Liver (tissue), 9 donors: ENCODE results near the gene TBC1D12. TPM values are rescaled to one million over a fixed set of nuclear protein-coding genes. Genes with fewer than 3 reads are reported as not detected.

Experiments
- DNase-seq: peaks from one replicate; pipeline ENCODE4 v3.0.0-alpha.2; 2017; ENCODE audit warnings: low spot score
- H3K27ac ChIP-seq, 2 donors: one replicate each; pipeline ENCODE4 v1.7.0; 2013; ENCODE audit warnings: inconsistent platforms in 2 of 2, low read length in 2 of 2, control low read depth in 1 of 2, low read depth in 1 of 2, mild to moderate bottlenecking in 1 of 2
- H3K27me3 ChIP-seq, 4 donors: one replicate each; pipeline versions ENCODE4 v1.6.1 to v1.7.0; 2013; ENCODE audit warnings: low read length in 3 of 4, inconsistent platforms in 1 of 4, mild to moderate bottlenecking in 1 of 4, moderate library complexity in 1 of 4; ENCODE audit not compliant: control insufficient read depth in 4 of 4, insufficient read depth in 4 of 4
- H3K36me3 ChIP-seq, 4 donors: one replicate each; pipeline versions ENCODE4 v1.6.1 to v1.7.0; 2013; ENCODE audit warnings: low read length in 3 of 4, mild to moderate bottlenecking in 3 of 4, low read depth in 1 of 4, moderate library complexity in 1 of 4; ENCODE audit not compliant: control insufficient read depth in 4 of 4, insufficient read depth in 3 of 4
- H3K4me1 ChIP-seq, 4 donors: one replicate each; pipeline versions ENCODE4 v1.6.1 to v1.7.0; 2013; ENCODE audit warnings: low read length in 3 of 4, mild to moderate bottlenecking in 3 of 4, moderate library complexity in 1 of 4; ENCODE audit not compliant: control insufficient read depth in 4 of 4, insufficient read depth in 4 of 4
- H3K4me3 ChIP-seq, 3 donors: one replicate each; pipeline versions ENCODE4 v1.6.1 to v1.7.0; 2013; ENCODE audit warnings: low read length in 3 of 3, control low read depth in 1 of 3, low read depth in 1 of 3, mild to moderate bottlenecking in 1 of 3
- H3K9ac ChIP-seq, 2 donors: one replicate each; pipeline ENCODE4 v1.7.0; 2013; ENCODE audit warnings: low read length in 2 of 2, mild to moderate bottlenecking in 2 of 2, moderate library complexity in 2 of 2, control low read depth in 1 of 2, low read depth in 1 of 2
- H3K9me3 ChIP-seq, 4 donors: one replicate each; pipeline versions ENCODE4 v1.6.1 to v1.7.0; 2013; ENCODE audit warnings: low read length in 3 of 4; ENCODE audit not compliant: control insufficient read depth in 4 of 4
- ATF3 ChIP-seq: IDR thresholded peaks from 2 replicates; pipeline ENCODE4 v1.6.1; 2016; ENCODE audit warnings: antibody characterized with exemption
- CTCF ChIP-seq: fragments of 150-350 bp; IDR thresholded peaks from 2 replicates; pipeline ENCODE4 v1.5.1; 2017; ENCODE audit warnings: improper control_type of control experiment, low read depth, low read length; ENCODE audit not compliant: missing input control
- EGR1 ChIP-seq, 2 donors: IDR thresholded peaks; 2 replicates each; pipeline ENCODE4 v1.6.1; 2016 to 2018; ENCODE audit warnings: antibody characterized with exemption in 2 of 2, low read depth in 2 of 2
- FOXA1 ChIP-seq: IDR thresholded peaks from 2 replicates; pipeline ENCODE4 v1.6.1; 2016; ENCODE audit warnings: antibody characterized with exemption
- FOXA2 ChIP-seq: IDR thresholded peaks from 2 replicates; pipeline ENCODE4 v1.6.1; 2016; ENCODE audit warnings: antibody characterized with exemption
- GABPA ChIP-seq, 2 donors: IDR thresholded peaks in 1 of 2; conservative IDR thresholded peaks in 1 of 2; 2 replicates each; pipeline ENCODE4 v1.6.1; 2016; ENCODE audit warnings: antibody characterized with exemption in 2 of 2, mild to moderate bottlenecking in 1 of 2, moderate library complexity in 1 of 2
- HNF4A ChIP-seq, 2 donors: conservative IDR thresholded peaks; 2 replicates each; pipeline ENCODE4 v1.6.1; 2016; ENCODE audit warnings: antibody characterized with exemption in 2 of 2, mild to moderate bottlenecking in 2 of 2
- HNF4G ChIP-seq: IDR thresholded peaks from 2 replicates; pipeline ENCODE4 v1.6.1; 2016; ENCODE audit warnings: antibody characterized with exemption
- JUND ChIP-seq, 2 donors: IDR thresholded peaks; 2 replicates each; pipeline ENCODE4 v1.6.1; 2016; ENCODE audit warnings: antibody characterized with exemption in 2 of 2
- MAX ChIP-seq: IDR thresholded peaks from 2 replicates; pipeline ENCODE4 v1.6.1; 2016; ENCODE audit warnings: antibody characterized with exemption
- NR2F2 ChIP-seq: IDR thresholded peaks from 2 replicates; pipeline ENCODE4 v1.6.1; 2016; ENCODE audit warnings: antibody characterized with exemption
- RAD21 ChIP-seq, 2 donors: IDR thresholded peaks; 2 replicates each; pipeline ENCODE4 v1.6.1; 2016; ENCODE audit warnings: antibody characterized with exemption in 2 of 2, mild to moderate bottlenecking in 2 of 2
- REST ChIP-seq: IDR thresholded peaks from 2 replicates; pipeline ENCODE4 v1.6.1; 2016; ENCODE audit warnings: antibody characterized with exemption, mild to moderate bottlenecking
- RXRA ChIP-seq, 2 donors: IDR thresholded peaks; 2 replicates each; pipeline ENCODE4 v1.6.1; 2017 to 2018; ENCODE audit warnings: antibody characterized with exemption in 2 of 2, mild to moderate bottlenecking in 1 of 2
- SP1 ChIP-seq: IDR thresholded peaks from 2 replicates; pipeline ENCODE4 v1.6.1; 2018; ENCODE audit warnings: antibody characterized with exemption, mild to moderate bottlenecking
- TAF1 ChIP-seq: conservative IDR thresholded peaks from 2 replicates; pipeline ENCODE4 v1.6.1; 2016; ENCODE audit warnings: antibody characterized with exemption, mild to moderate bottlenecking
- YY1 ChIP-seq: IDR thresholded peaks from 2 replicates; pipeline ENCODE4 v1.6.1; 2016; ENCODE audit warnings: antibody characterized with exemption, mild to moderate bottlenecking
- ZBTB33 ChIP-seq: IDR thresholded peaks from 2 replicates; pipeline ENCODE4 v1.6.1; 2016; ENCODE audit warnings: antibody characterized with exemption
- WGBS: extraction: QIAGEN DNeasy Blood & Tissue Kit; methylation state at CpG from one replicate; pipeline ENCODE4 v1.1.7; 2013; 5-methylcytosine and 5-hydroxymethylcytosine counted together
- polyA plus RNA-seq, 2 donors: library from polyadenylated mRNA; stranded (reverse) in 1 of 2; unstranded in 1 of 2; fragments of 200-250 nt in 1 of 2; fragments of >200 nt in 1 of 2; fragmentation: Nextera tagmentation in 1 of 2; extraction: Ambion mirVana in 1 of 2; gene quantifications; one replicate each; pipeline versions ENCODE4 v1.2.1 to v1.2.3, GENCODE V29; 2013 to 2015
- total RNA-seq, 2 donors: library from RNA; depleted of rRNA; stranded (reverse); fragments of >200 nt; gene quantifications; one replicate each; pipeline ENCODE4 v1.2.3, GENCODE V29; 2014
- donor health status: healthy.
- donor health status: healthy.
- donor health status: healthy.
- donor health status: healthy.
- donor health status: healthy.

Gene TBC1D12
- total and polyA plus RNA-seq, 4 donors, result 2.6 to 7.5 (median 5.0) TPM

GRCh38 chr10:94459385-94459784 lies 57.0 kb downstream of the TBC1D12 start:
- 95% methylated on average over 25 of the region's 25 CpGs for WGBS
- no peaks in the 10 kb centered on the region for H3K36me3 ChIP-seq
- DNase-seq, result no peak
- H3K27ac ChIP-seq, result no peak overlapping the region
- peaks cover 0 to 1% (median 0%) of the 10 kb centered on the region in 4 donors for H3K9me3 ChIP-seq
- H3K27me3 ChIP-seq, result no peaks in the 10 kb centered on the region
- H3K9ac ChIP-seq, result no peak overlapping the region
- no peak for TF ChIP-seq SP1
- no peak for TF ChIP-seq ZBTB33
- TF ChIP-seq RXRA (IDR thresholded peaks at IDR 0.05), result no peak
- no peak for TF ChIP-seq REST
- TF ChIP-seq YY1, result no peak
- TF ChIP-seq RAD21 (IDR thresholded peaks at IDR 0.05), result no peak
- no peak for TF ChIP-seq CTCF
- no peak for TF ChIP-seq JUND (IDR thresholded peaks at IDR 0.05)
- TF ChIP-seq HNF4A (conservative IDR thresholded peaks at IDR 0.05), result no peak
- no peak for TF ChIP-seq ATF3
- TF ChIP-seq HNF4G, result no peak
- TF ChIP-seq GABPA (IDR thresholded peaks at IDR 0.05 in 1 of 2, conservative IDR thresholded peaks at IDR 0.05 in 1 of 2), result no peak
- TF ChIP-seq NR2F2, result no peak
- no peak for TF ChIP-seq EGR1 (IDR thresholded peaks at IDR 0.05; ENCODE audit: low read depth in 2 of 2)
- TF ChIP-seq FOXA1, result no peak
- no peak for TF ChIP-seq TAF1
- TF ChIP-seq MAX, result no peak
- no peak for TF ChIP-seq FOXA2
- peaks cover 2 to 13% (median 5%) of the 10 kb centered on the region in 4 donors for H3K4me1 ChIP-seq
- H3K4me3 ChIP-seq, result no peak overlapping the region
